ENCODE results near the gene TCP11L2. TPM values are rescaled to one million over a fixed set of nuclear protein-coding genes. Genes with fewer than 3 reads are reported as not detected.

The TCP11L2 gene
- total RNA-seq, 1 experiment from 2014 or later, result 6.1 TPM

- no peak overlapping the region for H3K4me2 ChIP-seq (ENCODE audit: insufficient read depth, insufficient read length, low read length)
- H3K27me3 ChIP-seq (ENCODE audit: insufficient read depth, low read length), result no peaks in the 10 kb centered on the region
- H3K56ac ChIP-seq (ENCODE audit: insufficient read length, low read depth, low read length), result no peak overlapping the region
- peaks cover 8 to 12% of the 10 kb centered on the region in 2 experiments for H3K4me1 Mint-ChIP-seq
- DNase-seq, result no peak
- H3K79me2 ChIP-seq (ENCODE audit: insufficient read depth, low read length), result no peaks in the 10 kb centered on the region
- no peaks in the 10 kb centered on the region for H4K20me1 ChIP-seq (ENCODE audit: control insufficient read depth, insufficient read depth, insufficient read length)
- H2BK5ac ChIP-seq (ENCODE audit: insufficient read length, low read length), result no peak overlapping the region
- H3K4ac ChIP-seq (ENCODE audit: low read depth, low read length), result no peak overlapping the region
- no peak overlapping the region for H2BK120ac ChIP-seq (ENCODE audit: low read depth, low read length, poor library complexity, severe bottlenecking)
- H2BK20ac ChIP-seq (ENCODE audit: low read depth, low read length, poor library complexity, severe bottlenecking), result no peak overlapping the region
- no peak overlapping the region for H2BK15ac ChIP-seq (ENCODE audit: low read depth, low read length)
- no peak overlapping the region for H2AFZ ChIP-seq (ENCODE audit: low read length)
- no peak overlapping the region for H2AK5ac ChIP-seq (ENCODE audit: insufficient read length, low read length)
- no peak overlapping the region for H3K23ac ChIP-seq (ENCODE audit: insufficient read length, low read depth, low read length)
- H3K27ac ChIP-seq (ENCODE audit: insufficient read length, low read depth, low read length), result no peak overlapping the region
- peaks cover 0 to 4% (median 0%) of the 10 kb centered on the region in 3 experiments; a peak in 1 of 7 replicates for H3K36me3 Mint-ChIP-seq (ENCODE audit: insufficient read depth in 1 of 3, low read depth in 3 of 3)
- H3K4me1 ChIP-seq (ENCODE audit: insufficient read depth, low read length), result no peaks in the 10 kb centered on the region; the same call in none of the 2 replicates
- H3K79me1 ChIP-seq (ENCODE audit: insufficient read depth, low read depth, low read length, poor library complexity, severe bottlenecking), result no peaks in the 10 kb centered on the region
- H3K27me3 Mint-ChIP-seq (ENCODE audit: low read depth), result no peaks in the 10 kb centered on the region
- no peak overlapping the region for H4K8ac ChIP-seq (replicated peaks; ENCODE audit: insufficient read length, low read depth, low read length)
- H3K18ac ChIP-seq (ENCODE audit: insufficient read length, low read depth, low read length), result no peak overlapping the region
- H2BK12ac ChIP-seq (ENCODE audit: insufficient read length, low read depth, low read length), result no peak overlapping the region
- no peaks in the 10 kb centered on the region; a peak in 1 of 5 replicates for H3K9me3 Mint-ChIP-seq
- no peak for TF ChIP-seq CTCF (conservative IDR thresholded peaks at IDR 0.05)
- H3T11ph ChIP-seq (ENCODE audit: low read length), result no peak overlapping the region
- H3K14ac ChIP-seq (ENCODE audit: insufficient read depth, low read length), result no peak overlapping the region
- no peaks in the 10 kb centered on the region for H3K9me3 ChIP-seq (ENCODE audit: control insufficient read depth, low read depth, low read length)
- no peak overlapping the region for H3K9ac ChIP-seq (ENCODE audit: extremely low read depth, insufficient read length, low read length)
- H3K23me2 ChIP-seq (ENCODE audit: insufficient read length, low read depth, low read length, poor library complexity, severe bottlenecking), result no peaks in the 10 kb centered on the region
- H3K27ac Mint-ChIP-seq, result no peak overlapping the region
- WGBS (ENCODE audit: extremely low coverage, insufficient read length, low lambda C conversion rate), result no CpG with 5 or more reads among the region's 7 CpGs
- no peak overlapping the region for H4K5ac ChIP-seq (ENCODE audit: insufficient read length, low read depth, low read length)
- no peak overlapping the region for H4K91ac ChIP-seq (ENCODE audit: insufficient read length, low read depth, low read length)
- H3K4me3 Mint-ChIP-seq, result no peak overlapping the region
Observed at GRCh38 chr12:106309671-106310505, 7.4 kb downstream of the TCP11L2 start.
